D721Med (cell line): ENCODE data around the gene ZNF552.
"Not testable (repeated sequence)": the region's sequence is repeated elsewhere in the genome, so short reads cannot be mapped to it uniquely, and the experiment has no call there.

Source experiments
- DNase-seq: peaks from one replicate; pipeline ENCODE4 v3.0.0; 2011; ENCODE audit warnings: low spot score; ENCODE audit not compliant: insufficient read length
- FAIRE-seq: peaks from 2 replicates; lab custom pipeline; 2011; peaks lifted over from hg19 to GRCh38; lab: Jason Lieb, UNC
- TF ChIP-seq, protein P1 (sequence below): IDR thresholded peaks from 2 replicates; pipeline ENCODE4 v1.5.1; 2012; ENCODE audit warnings: mild to moderate bottlenecking, control low read depth; ENCODE audit not compliant: insufficient read depth; ENCODE audit errors: missing control alignments

Gene ZNF552

GRCh38 chr19:57830071-57830602, 15.4 kb upstream of the ZNF552 start, which contains the start of gene ZNF587B:
ZNF587B (plus strand) TSS chr19:57830299; CDS start chr19:57830529, 230 bp downstream.
- TF ChIP-seq, protein P1, sequence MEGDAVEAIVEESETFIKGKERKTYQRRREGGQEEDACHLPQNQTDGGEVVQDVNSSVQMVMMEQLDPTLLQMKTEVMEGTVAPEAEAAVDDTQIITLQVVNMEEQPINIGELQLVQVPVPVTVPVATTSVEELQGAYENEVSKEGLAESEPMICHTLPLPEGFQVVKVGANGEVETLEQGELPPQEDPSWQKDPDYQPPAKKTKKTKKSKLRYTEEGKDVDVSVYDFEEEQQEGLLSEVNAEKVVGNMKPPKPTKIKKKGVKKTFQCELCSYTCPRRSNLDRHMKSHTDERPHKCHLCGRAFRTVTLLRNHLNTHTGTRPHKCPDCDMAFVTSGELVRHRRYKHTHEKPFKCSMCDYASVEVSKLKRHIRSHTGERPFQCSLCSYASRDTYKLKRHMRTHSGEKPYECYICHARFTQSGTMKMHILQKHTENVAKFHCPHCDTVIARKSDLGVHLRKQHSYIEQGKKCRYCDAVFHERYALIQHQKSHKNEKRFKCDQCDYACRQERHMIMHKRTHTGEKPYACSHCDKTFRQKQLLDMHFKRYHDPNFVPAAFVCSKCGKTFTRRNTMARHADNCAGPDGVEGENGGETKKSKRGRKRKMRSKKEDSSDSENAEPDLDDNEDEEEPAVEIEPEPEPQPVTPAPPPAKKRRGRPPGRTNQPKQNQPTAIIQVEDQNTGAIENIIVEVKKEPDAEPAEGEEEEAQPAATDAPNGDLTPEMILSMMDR, result peak; percentile 30
- DNase-seq, result peak; percentile 63
- peak; percentile 77 for FAIRE-seq

DNA sequence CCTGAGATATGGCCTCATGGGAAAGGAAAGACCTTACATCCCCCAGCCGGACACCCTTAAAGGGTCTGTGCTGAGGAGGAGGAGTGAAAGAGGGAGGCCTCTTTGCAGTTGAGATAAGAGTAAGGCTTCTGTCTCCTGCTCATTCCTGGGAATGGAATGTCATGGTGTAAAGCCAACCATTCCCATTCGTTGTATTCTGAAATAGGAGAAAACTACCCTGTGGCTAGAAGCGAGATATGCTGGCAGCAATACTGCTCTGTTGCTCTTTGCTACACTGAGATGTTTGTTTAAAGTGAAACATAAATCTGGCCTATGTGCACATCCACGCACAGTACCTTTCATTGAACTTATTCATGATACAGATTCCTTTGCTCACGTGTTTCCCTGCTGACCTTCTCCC, 14.6 kb upstream of the ZNF552 start:
- DNase-seq (no peak), FAIRE-seq (no peak)
- TF ChIP-seq, protein P1, result no peak

DNA sequence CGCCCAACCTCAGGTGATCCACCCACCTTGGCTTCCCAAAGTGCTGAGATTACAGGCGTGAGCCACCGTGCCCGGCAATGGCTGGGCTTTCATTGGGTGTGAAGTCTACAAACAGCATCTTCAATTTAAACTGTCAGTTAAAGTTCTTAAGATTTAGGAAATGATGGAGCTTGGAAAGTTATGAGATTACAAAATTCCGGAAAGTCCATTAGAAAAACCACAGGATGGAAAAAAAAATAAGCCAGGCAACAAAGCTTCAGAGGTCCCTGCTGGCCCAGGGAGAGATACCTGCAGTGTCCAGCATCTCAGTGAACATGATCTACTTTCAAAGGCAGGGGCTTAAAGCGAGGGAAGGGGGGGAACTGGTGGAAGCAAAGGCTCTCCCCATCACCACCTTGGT, 10.8 kb upstream of the ZNF552 start:
- FAIRE-seq (no peak), DNase-seq (no peak)
- TF ChIP-seq, protein P1, result no peak

DNA sequence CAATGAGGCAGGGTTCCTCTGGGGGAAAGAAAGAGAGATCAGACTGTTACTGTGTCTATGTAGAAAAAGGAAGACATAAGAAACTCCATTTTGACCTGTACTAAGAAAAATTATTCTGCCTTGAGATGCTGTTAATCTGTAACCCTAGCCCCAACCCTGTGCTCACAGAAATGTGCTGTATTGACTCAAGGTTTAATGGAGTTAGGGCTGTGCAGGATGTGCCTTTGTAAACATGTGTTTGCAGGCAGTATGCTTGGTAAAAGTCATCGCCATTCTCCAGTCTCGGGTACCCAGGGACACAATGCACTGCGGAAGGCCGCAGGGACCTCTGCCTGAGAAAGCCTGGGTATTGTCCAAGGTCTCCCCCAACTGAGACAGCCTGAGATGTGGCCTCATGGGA, 8.9 kb upstream of the ZNF552 start:
- not testable (repeated sequence) for FAIRE-seq, DNase-seq

DNA sequence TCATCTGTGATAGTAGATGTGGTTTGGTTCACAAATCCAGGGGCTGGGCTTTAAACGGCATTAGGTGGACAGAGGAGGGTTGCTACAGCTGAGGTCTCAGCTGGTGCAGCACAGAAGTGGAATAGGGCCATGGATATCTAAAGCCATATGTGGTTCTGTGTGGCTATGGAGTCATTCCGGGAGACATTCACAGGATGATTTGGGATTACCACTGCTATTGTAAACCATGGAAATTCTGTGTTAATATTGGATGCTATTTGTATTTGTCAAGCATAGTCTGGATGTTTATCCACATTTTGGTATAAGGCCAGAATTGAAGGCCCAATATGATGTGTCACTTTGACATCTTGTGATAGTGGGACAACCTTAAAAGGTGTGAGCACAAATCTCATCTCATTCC, 8.4 kb upstream of the ZNF552 start:
- not testable (repeated sequence) for DNase-seq, FAIRE-seq

GRCh38 chr19:57821501-57821900, 6.8 kb upstream of the ZNF552 start:
- DNase-seq, result not testable (repeated sequence)
- FAIRE-seq, result peak; percentile 44

GRCh38 chr19:57821095-57821494, 6.4 kb upstream of the ZNF552 start:
- FAIRE-seq, DNase-seq: not testable (repeated sequence)

- FAIRE-seq (no peak), DNase-seq (no peak)
- TF ChIP-seq, protein P1, result no peak
These were observed 5.9 kb upstream of the ZNF552 start for GRCh38 chr19:57820599-57820998.

- FAIRE-seq (no peak), DNase-seq (peak; percentile 96)
- TF ChIP-seq, protein P1, result peak; percentile 31
These were observed 4.9 kb upstream of the ZNF552 start for GRCh38 chr19:57819475-57820148.
